NCI-H1436 treated with DMSO at 0.1 percent for 48 hours (cell line): ENCODE data around the gene SLC25A5.
"Not testable (repeated sequence)": the region's sequence is repeated elsewhere in the genome, so short reads cannot be mapped to it uniquely, and the experiment has no call there.

Source experiments
- DNase-seq: peaks from one replicate; lab custom pipeline; 2025; lab: John Stamatoyannopoulos, UW

SLC25A5 gene

GRCh38 chrX:119477812-119478232, 9.6 kb downstream of the SLC25A5 start:
- no peak for DNase-seq

DNA sequence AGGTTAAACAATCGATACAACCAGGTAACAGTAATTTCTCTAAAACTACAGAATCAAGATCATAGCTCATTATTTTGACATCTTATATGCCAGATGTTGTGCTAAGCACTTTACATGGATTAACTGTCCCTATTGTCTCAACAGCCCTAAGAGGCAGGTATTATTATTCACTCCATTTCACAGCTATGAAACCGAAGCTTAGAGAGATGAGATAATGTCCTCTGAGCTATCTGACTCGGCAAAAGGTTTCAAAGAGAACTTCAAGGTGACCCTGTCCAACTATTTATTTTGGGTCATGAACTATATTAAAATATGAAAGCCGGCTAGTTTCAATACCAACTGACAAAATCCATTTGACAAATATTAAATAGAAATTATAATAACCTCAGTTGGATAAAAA, 10.3 kb downstream of the SLC25A5 start:
- no peak for DNase-seq

DNA sequence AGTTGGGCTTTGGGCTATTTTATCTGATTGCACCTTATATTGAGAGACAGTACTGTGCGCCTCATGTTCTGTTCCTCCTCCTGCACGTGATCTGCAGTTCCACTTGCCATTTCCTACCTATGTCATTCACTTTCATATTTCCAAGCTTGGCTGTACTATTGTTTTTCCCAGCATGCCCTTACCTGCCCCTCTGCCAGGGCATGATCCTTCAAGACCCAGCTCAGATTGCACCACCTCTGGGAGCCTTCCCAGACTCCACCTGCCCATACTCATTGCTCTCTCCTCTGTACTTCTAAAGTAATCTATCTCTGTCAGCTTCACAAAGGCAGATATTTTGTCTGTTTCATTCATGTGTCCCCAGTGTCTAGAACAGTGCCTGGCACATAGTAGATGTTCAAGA, 11.6 kb downstream of the SLC25A5 start:
- no peak for DNase-seq

DNA sequence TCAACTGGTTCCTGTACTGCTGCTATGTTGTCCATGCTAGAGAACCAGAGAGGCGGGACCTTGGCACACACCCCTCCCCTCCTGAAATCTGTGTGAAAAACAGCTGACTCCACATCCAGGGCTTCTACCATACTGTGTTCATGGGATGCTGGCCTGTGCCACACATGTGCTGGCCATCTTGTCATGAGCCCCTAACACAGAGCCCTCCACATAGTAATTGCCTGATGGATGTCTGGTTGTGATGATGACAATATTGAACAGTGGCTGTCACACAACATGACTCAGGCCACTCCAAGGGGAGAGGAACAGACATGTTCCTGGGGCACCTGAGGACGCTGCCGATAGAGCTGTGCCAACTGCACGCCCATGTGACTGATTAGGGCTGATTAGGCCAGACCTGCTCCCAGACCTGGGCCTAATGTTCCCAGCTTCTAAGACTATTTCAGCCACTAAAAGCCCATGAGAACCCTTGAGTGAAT, 13.1 kb downstream of the SLC25A5 start:
- no peak for DNase-seq

- no peak for DNase-seq
Measured at GRCh38 chrX:119482041-119482440, 13.8 kb downstream of the SLC25A5 start.

DNA sequence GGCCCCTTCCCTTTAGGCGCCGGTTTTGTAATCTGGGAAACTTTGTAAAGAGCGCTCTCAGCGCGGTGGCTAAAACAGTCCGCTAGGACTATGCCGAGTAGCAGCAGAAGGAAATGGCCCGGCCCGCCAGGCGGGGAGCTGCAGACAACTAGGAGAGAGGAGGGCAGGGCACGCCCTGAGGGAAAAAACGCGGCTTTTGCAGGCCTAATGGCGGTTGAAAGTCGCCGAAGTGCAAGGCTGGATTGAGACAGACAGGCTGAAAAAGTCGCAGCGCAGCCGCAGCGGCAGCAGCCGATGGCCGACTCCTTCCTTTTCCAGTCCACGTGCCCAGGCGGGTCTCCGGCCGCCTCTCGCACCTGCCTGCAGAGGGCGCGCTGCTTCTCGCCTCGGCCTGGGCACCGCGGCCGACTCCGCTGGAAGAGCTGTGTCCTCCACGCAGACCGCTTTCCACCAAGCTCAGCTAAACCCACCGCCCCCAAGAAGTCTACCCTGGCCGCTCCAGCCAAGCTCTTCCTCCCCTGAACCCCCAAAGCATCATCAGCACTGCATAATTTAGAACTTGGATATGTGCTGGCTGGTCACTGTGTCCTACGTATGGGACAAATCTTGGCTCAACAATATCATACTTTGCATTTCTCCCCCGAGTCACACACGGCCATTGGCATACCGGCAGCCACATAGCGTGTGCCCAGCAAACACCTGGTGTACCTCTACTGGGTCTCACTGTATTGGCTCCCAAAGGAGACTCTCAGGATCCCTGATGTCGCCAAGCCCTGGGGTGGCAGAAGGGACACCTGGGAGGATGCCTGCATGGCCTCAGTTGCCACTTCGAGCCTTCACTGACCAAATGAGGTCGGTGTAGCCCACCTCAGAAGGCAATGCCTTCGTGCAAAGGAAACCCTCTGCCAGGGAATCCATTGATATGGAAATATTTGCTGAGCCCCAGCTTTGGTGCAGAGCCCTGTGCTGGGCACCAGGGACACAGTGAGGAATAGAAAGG, 14.5 kb downstream of the SLC25A5 start:
- DNase-seq = no peak

DNA sequence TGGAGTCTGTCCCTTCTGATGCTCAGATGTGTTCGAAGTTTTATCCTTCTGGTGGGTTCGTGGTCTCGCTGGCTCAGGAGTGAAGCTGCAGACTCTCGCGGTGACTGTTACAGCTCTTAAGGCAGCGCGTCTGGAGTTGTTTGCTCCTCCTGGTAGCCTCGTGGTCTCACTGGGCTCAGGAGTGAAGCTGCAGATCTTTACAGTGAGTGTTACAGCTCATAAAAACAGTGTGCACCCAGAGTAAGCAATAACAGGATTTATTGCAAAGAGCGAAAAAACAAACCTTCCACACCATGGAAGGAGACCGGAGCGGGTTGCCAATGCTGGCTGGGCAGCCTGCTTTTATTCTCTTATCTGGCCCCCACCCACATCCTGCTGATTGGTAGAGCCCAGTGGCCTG, 18.5 kb downstream of the SLC25A5 start:
- DNase-seq = no peak

DNA sequence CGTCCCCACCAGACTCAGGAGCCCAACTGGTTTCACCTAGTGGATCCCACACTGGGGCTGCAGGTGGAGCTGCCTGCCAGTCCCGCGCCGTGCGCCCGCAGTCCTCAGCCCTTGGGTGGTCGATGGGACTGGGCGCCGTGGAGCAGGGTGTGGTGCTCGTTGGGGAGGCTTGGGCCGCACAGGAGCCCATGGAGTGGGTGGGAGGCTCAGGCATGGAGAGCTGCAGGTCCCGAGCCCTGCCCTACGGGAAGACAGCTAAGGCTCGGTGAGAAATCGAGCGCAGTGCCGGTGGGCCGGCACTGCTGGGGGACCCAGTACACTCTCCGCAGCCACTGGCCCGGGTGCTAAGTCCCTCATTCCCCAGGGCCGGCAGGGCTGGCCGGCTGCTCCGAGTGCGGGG, 19.5 kb downstream of the SLC25A5 start:
- not testable (repeated sequence) for DNase-seq

GRCh38 chrX:119488749-119489148, 20.5 kb downstream of the SLC25A5 start:
- no peak for DNase-seq

- DNase-seq = no peak
Measured at GRCh38 chrX:119489212-119490074, 21.2 kb downstream of the SLC25A5 start.

DNA sequence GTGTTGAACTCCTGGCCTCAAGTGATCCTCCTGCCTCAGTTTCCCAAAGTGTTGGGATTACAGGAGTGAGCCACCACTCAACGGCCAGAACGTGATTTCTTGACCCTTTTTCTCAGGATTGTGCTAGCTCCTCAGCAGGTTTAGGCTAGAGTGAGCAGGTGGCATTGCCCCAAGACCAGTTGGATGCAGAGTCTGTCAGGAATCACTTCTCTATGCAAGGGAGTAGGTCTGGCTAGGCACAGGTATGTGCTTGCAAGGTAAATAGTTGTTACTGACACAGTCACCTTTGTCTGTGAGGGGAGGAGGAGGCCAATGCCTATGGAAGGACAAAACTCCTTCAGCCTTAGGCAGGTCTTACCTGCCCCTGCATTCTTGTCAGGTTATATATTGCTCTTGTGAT, 24.2 kb downstream of the SLC25A5 start:
- no peak for DNase-seq

DNA sequence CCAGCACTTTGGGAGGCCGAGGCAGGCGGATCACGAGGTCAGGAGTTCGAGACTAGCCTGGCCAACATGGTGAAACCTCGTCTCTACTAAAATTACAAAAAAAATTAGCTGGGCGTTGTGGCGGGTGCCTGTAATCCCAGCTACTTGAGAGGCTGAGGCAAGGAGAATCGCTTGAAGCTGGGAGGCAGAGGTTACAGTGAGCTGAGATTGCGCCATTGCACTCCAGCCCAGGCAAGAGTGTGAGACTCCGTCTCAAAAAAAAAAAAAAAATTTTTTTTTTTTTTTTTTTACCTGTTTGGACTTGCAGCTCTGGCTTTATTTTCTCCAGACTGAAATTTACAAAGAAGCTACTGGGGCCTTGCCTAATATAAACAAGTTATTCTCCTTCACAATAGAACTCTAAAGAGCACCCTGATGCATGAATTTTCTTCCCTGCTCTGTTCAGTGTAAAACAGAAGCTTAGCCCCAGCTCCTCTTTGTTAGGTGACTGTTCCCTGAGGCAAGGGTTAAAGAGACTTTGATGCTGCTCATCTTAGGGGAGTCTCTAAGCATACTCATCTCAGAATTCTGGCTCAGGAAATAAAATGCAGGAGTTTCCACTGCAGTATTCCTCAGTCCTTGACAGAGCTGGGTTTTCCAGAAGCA, 25.7 kb downstream of the SLC25A5 start:
- not testable (repeated sequence) for DNase-seq

GRCh38 chrX:119495734-119496726, 27.8 kb downstream of the SLC25A5 start:
- DNase-seq = no peak

- no peak for DNase-seq
Measured at GRCh38 chrX:119497185-119497584, 28.9 kb downstream of the SLC25A5 start.

- DNase-seq = no peak
Measured at GRCh38 chrX:119500061-119500800, 32.0 kb downstream of the SLC25A5 start.

DNA sequence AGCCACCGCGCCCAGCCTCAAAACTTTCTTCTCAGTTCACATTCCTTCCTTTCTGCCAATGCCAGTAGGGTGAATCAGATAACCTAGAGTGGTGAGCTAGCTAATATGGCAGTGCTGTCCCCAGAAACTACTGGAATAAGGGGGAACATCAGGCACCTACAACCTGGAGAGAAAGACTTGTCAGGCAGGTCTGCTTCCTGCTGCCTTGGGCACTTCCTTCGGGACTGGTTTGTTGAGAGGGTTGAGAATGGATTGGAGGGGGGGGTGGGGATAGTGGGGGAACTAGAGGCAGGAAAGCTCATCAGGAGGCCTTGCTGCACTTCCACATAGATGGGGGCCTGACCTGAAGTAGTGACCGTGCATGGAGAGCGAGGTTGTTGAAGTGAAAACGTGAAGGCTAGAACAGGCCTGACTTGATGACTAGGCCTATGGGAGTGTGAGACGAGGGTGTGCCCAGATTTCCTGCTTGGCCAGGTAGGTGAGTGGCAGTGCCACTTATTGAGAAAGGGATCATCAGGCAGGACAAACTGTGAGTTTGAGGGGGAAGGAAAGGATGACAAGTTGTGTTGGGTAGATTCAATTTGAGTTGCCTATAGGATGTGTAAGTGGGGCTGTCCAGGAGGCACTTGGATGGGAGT, 33.4 kb downstream of the SLC25A5 start:
- no peak for DNase-seq

DNA sequence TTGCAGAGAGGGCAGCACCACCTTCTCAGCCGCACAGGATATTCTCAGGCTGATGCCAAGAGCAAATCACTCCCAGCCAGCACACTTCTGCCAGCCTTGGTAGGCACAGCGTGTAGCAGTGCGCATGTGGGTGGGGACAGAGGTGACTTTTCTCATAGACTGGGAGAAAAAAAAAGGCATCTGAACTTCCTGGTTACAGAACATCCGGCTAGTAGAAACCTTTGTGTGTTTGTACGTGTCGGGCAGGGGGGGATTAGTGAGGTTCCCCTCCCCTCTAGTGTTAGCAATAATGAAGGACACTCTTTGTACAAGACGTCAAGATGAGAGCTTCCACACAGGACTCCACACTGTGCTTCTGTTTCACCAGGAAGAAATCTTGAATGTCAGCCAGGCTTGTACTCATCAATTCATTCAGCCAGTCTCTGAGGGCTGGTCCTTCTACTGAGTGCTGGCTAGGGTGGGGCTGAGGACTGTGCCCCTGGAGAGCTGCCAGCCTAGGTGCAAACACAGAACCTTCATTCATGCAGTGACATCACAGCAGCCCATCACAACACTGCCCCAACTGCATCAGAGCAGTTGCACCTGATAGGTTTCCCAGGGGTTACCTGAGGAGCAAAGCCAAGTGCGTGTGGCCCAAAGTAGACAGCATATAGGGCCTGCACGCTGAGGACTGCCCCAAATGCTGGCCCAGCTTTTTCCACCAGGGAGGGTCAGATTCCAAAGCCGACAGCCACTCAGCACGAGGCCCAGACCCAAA, 34.7 kb downstream of the SLC25A5 start:
- peak; percentile 60 for DNase-seq

- DNase-seq = no peak
Measured at GRCh38 chrX:119503484-119503861, 35.2 kb downstream of the SLC25A5 start.

GRCh38 chrX:119505145-119505544, 36.9 kb downstream of the SLC25A5 start:
- DNase-seq = not testable (repeated sequence)
